RKO (cell line): Measurements from ENCODE around the gene HIBCH.
"Not testable (repeated sequence)": the region's sequence is repeated elsewhere in the genome, so short reads cannot be mapped to it uniquely, and the experiment has no call there.

Experiments
- DNase-seq: peaks from one replicate; pipeline ENCODE4 v3.0.0-alpha.2; 2016; ENCODE audit warnings: low spot score

Gene HIBCH

DNA sequence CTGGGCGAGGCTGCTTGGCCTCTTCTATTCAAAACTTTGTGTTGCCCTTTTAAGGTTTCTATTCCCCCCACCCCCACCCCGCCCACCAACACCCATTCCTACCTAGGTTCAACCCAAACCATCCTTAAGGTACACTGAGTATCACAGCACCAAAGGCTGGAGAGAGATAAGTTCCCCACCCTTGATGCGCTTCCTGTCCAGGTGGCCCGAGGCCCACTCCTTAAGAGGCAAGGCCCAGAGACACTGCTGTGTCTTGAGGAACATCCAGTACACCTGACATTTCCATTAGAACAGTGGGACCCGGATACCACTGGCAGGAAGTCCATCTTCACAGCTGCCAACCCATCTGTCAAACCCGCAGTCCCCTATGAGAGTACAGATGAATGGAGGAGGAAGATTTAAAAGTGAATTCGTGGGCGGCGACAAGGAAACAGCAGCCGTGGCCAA is 23.5 kb upstream of the HIBCH start:
- DNase-seq = no peak

GRCh38 chr2:190342611-190343010 is 23.0 kb upstream of the HIBCH start:
- DNase-seq = no peak

- peak; percentile 72 for DNase-seq
Observed at GRCh38 chr2:190340369-190340768, 20.7 kb upstream of the HIBCH start.

- no peak for DNase-seq
Observed at GRCh38 chr2:190339394-190339793, 19.8 kb upstream of the HIBCH start.

- DNase-seq = no peak
Observed at GRCh38 chr2:190338453-190338852, 18.8 kb upstream of the HIBCH start.

DNA sequence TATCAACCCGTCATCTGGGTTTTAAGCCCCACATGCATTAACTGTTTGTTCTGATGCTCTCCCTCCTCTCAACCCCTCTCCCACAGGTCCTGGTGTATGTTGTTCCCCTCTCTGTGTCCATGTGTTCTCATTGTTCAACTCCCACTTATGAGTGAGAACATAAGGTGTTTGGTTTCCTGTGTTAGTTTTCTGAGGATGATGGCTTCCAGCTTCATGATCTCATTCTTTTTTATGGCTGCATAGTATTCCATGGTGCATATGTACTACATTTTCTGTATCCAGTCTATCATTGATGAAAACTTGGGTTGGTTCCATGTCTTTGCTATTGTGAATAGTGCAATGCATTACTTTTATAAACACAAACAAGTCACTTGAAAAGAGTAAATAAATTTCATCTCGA is 16.8 kb upstream of the HIBCH start:
- DNase-seq = no peak

- not testable (repeated sequence) for DNase-seq
Observed at GRCh38 chr2:190335584-190335983, 16.0 kb upstream of the HIBCH start.

GRCh38 chr2:190335225-190335559 is 15.6 kb upstream of the HIBCH start:
- no peak for DNase-seq

DNA sequence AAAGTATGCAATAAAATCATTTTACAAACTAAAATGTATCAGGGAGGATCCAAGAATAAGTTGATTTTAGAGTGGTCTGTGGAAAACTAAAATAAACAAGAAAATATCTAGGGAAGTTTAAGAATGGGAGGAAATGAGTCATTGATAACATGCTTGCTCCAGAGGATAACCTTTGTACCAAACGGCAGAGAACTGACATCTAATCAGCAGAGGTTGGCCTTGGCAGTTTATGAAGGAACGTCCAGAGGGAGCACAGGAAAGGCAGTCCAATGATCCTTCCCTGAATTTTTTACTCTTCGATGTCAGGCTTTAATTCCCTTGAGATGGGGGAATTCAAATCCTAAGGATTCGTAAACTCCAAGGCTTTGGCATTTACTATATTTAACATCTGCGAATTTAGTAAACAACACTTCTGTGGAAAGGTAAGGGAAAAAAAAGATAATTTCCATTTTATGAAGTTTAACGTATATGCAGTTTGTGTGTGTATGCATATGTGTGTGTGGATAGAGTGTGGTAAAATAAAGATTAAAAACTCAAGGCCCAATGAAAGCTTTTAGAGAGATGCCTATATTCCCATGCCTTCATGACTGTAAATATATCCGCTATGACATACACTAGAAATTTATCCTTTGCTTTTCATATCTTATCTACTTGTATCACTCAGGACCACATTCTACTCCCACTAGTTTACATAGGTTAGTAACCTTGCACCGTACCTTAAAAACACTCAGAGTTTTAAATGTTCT is 15.0 kb upstream of the HIBCH start:
- no peak for DNase-seq

DNA sequence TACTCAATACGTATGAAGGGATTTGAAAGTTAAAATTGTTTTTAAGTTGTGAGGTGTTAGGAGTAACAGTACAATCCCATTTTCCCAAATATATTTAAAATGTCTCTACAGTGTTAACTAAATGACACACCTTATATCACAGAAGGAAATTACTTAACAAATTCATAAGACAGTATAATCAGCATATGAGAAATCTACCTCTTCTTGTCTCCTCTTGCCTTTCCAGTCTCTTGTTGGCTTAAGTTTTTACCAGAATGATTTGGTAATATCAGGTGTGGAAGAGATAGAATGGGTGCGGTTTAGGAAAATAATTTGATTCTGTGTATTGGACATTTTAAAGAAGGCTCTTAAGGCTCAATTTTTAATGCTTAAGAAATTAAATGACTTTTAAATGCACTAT is 14.3 kb upstream of the HIBCH start:
- no peak for DNase-seq

- DNase-seq = no peak
Observed at GRCh38 chr2:190333395-190333794, 13.8 kb upstream of the HIBCH start.

DNA sequence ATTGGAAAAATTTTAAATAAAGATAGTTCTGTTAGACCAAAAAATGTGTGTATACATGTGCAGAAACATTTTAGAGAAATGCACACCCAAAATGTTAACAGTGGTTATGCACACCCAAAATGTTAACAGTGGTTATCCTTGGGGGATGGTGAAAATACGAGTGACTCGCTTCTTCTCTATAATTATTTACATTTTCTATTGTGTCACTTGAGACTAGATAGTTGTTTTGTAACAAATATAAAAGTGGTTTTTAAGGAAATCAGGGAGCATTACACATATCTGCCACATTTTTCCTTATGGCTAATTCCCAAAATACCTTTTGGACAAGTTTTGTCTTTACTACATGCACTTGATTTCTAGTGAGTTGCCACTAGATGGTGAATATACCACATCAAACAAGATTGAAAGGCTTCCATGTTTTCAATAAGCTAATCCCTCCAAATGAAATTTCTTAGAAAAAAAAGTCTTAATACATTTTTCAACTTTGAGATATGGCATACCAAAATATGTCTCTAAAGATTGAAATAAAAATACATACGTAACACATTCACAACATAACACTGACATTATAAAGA is 9.0 kb upstream of the HIBCH start:
- DNase-seq = peak; percentile 41

- DNase-seq = no peak
Observed at GRCh38 chr2:190327867-190328572, 8.4 kb upstream of the HIBCH start.

- DNase-seq = no peak
Observed at GRCh38 chr2:190325588-190325987, 6.0 kb upstream of the HIBCH start.

GRCh38 chr2:190323406-190323805 is 3.8 kb upstream of the HIBCH start:
- DNase-seq = no peak

GRCh38 chr2:190320696-190321095 is 1.1 kb upstream of the HIBCH start:
- DNase-seq = no peak

GRCh38 chr2:190318931-190319554 is 583 bp downstream of the HIBCH start:
- peak; percentile 39 for DNase-seq

DNA sequence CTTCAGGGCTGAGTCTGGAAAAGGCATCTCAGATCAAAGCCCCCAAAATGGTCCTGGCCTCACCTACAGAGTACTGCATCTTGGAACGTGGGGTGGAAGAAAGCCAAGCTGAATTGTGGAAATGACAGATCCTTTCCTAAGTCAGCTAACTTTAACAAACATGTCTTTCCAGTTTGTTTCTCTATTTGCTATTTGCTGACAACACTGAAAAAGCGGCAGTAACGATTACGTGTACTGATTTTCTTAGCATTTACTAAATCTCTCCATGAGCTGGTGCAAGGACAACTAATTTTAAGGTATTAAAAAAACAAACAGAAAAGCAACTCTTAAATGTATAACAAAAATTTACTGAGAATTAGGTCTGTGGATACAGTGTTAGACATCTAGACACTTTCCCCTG is 1.1 kb downstream of the HIBCH start:
- DNase-seq = no peak

DNA sequence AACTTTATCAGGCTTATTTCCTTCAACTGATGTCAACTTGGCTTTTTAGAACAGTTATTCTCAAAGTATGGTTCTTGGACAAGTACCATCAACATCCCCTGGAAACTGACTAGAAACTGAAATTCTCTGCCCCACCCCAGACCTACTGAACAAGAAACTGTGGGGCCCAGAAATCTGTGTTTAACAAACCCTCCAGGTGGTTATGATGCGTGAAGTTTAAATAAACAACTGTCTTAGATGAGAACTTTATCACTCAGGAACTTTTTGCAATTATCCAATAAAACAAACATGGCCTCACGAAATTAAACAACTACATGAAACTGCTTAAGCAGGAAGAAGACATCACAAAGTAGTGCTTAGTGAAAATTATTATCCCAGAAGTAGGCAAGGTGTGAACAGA is 4.4 kb downstream of the HIBCH start:
- DNase-seq = no peak

- DNase-seq = no peak
Observed at GRCh38 chr2:190313880-190314279, 5.7 kb downstream of the HIBCH start.

GRCh38 chr2:190312635-190313025 is 7.0 kb downstream of the HIBCH start:
- not testable (repeated sequence) for DNase-seq

GRCh38 chr2:190311893-190312634 is 7.6 kb downstream of the HIBCH start:
- no peak for DNase-seq
